Stimulated activated CD8-positive, alpha-beta memory T cell treated with anti-CD3 and anti-CD28 coated beads, Interleukin-7, amount 100 ng/mL, for 4 hours (primary cell): ENCODE results near the gene METTL24.

ENCODE experiments used
- DNase-seq, 2 donors: peaks; one replicate each; pipeline ENCODE4 v3.0.0-alpha.2; 2020; ENCODE audit warnings: low read depth in 2 of 2

Gene METTL24, protein sequence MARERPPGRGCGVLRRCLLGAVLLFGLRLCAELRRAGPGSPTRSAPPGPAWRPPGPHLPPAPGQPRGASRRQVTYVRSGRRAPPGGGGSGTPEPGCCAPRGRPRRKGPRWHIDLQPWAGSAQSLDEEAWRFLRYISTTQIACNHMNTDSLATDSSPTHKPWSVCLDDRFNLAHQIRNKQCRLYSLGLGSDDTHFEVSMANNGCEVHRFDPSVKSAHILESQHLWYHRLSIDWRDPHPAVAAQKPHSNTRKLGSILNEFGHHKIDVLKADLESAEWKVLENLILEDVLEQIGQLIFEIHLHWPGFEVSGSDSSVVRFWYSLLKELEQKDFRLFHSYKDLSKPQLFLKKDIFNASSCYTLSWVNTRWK

DNA sequence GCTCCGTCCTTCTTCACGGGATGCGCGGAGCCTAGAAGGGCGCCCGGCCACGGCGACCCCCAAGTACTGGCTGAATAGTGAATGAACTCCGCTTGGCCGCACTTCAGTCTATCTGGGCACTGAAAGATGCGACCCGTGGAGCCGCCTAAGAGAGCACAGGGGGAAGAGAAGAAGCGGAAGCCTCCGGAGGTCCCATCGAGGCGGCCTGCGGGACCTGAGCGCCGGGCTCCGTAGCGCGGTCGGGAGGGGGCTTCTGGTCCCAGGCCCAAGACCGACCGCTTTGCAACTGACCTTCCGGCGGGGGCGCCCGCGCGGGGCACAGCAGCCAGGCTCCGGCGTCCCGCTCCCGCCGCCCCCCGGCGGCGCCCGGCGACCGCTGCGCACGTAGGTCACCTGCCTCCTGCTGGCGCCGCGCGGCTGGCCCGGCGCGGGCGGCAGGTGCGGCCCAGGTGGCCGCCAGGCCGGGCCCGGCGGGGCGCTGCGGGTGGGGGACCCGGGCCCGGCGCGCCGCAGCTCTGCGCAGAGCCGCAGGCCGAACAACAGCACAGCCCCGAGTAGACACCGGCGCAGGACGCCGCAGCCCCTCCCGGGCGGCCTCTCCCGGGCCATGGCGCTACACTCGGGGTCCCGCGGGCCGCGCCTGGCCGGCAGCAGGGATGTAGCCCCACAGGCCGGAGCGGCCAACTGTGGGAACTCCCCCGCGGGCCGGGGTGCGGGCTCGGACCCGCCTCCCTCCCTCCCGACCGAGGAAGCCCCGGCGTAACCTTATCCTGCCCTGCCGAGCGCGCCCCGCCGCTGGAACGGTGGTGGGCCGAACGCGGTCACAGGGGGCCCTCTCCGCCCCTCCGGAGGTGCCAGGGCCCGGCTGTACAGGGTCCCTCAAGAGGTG lies at the start of gene METTL24:
Gene METTL24, minus strand, starts transcription at position 686 of the 889 bp plus-strand sequence. Its CDS starts 77 bp downstream, at position 609.
- peak in 1 of 2 donors; percentile 14 for DNase-seq

GRCh38 chr6:110404607-110405006 lies 46.5 kb upstream of the METTL24 start:
- no peak for DNase-seq

DNA sequence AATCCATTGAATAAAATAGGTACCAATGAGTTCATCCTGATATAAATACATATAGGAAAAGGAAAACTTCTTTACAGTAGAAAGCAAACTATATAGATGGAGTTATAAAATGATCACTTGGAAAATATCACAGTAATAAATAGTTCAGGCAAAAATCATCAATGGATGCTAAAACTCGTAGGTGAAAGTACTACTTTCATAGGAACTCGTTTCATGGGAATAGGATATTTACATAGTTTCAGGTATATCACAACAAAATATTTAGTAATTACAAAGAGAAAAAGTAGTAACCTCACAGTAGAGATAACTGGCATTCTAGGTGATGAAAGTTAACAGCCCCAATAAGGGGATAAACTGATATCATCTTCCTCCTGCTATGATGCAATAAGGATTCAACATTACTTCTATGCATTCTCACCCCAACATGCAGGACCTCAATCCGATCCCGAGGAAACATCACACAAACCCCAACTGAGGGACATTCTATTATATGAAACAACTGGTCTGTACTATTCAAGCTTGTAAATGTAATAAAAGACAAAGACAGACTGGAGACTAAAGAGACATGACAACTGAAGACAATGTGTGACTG lies 43.5 kb upstream of the METTL24 start:
- no peak for DNase-seq

DNA sequence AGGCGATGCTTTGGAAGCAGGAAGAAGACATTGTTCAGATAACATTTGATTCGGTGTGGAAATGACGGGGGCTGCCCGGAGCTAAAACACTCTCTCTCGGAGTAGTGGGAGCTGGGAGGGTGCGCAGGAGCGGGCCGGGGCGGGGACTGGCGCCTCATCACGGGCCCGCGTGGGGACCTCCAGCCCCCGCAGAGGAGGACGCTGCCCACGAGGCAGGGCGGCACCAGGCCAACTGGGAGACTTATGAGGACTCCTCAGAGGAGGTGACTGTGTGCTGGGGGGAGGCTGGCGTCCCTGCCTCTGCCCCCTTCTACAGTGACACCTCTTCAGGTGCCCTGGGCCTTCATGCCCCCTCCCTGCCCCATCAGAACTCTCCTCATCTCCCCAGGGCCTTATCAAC lies 42.1 kb upstream of the METTL24 start:
- no peak for DNase-seq

DNA sequence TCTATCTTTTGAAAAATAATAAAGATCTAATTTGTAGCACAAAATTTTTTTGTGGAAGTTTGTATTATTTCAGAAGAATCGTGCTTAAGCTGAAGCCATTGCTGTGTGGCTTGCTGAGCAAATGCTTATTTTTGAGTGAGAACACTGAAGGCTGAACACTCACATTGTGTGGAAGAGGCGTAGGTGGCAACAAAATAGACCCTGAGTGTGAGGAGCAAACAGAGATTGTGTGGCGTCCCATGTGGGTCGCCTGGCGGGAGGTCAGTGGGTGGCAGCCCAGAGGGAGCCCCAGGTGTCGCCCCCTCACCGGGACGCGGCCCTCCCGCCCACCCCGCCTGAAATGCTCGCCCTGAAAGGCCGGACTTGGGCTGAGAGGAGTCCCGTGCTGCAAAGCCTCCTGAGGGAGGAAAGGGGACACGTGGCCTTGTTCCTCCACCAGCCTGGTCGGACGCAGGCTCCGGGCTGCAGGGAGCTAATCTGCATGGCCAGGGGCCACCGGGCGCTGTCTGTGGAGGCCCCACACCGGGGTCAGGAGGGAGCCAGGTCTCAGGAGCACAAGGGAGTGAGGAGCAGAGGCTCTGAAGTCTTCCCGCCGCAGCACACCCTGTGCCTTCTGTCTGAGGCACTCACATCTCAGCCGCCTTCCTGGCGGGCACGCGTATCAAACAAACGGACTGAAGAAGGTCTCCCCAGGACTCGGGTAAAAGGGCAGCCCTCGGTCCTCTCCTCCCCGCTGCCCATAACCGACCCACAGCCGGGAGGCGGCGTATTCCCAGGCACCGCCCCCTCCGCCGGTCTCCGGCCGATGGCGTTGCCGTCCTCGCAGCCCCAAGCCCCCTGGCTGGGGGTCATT lies 41.3 kb upstream of the METTL24 start:
- no peak for DNase-seq

- no peak for DNase-seq
Measured at GRCh38 chr6:110398778-110399177, 40.6 kb upstream of the METTL24 start.

DNA sequence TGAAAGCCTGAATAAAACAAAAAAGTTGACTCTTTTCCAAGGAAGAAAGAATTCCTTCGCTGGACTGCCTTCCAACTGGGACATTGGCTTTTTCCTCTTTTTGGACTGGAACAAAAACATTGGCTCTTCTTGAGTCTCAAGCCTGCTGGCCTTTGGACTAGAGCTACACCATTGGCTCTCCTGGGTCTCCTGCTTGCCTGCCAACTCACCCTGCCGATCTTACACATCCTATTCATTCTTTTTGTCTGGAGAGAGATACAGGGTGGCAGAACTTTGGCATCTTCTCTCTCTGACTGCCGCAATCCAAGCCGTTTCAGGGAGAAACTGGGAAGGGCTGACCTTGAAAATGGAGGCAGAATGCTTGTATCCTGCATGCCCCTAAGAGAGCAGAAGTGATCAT lies 37.1 kb upstream of the METTL24 start:
- no peak for DNase-seq

- DNase-seq: no peak
Measured at GRCh38 chr6:110394409-110394808, 36.3 kb upstream of the METTL24 start.

DNA sequence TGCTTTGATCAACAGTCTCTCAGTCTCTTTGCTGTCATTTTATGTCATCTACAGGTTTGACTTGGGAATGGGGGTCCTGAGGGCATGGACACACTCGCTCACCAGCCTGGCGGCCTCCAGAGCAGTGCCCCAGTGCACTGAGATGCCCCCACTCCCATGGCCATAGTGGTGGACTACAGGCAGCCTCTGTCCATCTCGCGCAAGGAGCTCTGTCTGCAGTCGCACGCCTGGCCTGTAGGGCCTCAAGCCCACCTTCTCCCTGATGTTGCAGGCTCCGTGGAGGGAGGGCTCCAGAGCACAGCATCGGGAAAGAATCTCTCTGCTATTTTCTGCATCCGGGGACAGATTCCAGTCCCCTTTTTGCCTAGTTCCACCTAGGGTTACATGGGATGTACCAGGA lies 34.6 kb upstream of the METTL24 start:
- no peak for DNase-seq

GRCh38 chr6:110390404-110390803 lies 32.3 kb upstream of the METTL24 start:
- no peak for DNase-seq

DNA sequence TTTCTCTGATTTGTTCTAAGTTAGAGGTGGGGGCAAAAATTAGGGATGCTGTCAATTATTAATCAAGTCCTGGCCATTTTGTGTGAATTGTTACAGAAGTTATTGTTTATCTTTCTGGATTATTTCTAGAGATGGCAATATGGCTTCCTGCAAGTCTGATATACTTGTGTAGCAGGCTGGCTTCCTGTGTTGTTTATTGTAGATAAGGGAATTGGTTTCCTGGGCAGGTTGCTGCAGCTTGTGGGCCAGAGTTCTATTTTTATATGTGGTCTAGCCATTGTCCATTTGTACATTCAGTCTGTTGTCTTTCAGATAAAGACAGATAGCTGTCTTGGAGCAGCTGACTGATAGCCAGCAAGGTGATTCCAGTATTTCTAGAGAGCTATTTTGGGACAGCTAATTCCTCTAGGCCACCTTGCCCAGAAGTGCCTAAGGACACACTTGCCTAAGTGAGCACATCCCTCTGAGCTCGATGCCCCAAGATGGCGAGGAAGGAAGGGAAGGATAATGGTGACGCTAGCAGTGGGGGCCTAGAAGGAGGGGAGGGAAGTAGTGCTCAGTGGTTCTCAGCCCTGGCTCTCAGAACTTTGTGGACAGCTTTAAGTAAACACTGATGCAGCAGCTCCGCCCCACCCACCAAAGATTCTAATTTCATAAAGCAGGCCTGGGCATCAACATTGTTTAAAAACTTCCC lies 31.7 kb upstream of the METTL24 start:
- DNase-seq: no peak

- DNase-seq: no peak
Measured at GRCh38 chr6:110387986-110388385, 29.8 kb upstream of the METTL24 start.

GRCh38 chr6:110385458-110385863 lies 27.3 kb upstream of the METTL24 start:
- DNase-seq: no peak

DNA sequence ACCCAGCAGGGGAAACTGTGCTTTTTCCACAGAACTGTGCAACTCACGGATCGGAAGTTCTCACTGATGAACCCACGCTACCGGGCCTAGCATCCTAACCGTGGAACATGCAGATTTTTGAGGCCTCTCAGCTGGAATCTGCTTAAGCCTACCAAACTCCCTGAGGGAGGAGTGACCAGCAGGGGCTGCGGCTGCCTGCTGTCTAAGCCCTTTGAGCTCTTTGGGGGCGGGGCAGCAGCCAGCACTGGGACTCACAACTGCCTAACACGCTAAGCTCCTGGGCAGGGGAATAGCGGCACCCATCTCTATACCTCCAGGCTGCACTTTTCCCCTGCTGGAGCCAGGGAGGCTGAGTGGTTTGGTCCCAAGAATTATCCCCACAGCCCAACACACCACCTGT lies 20.4 kb upstream of the METTL24 start:
- no peak for DNase-seq

- DNase-seq: no peak
Measured at GRCh38 chr6:110369066-110369465, 10.9 kb upstream of the METTL24 start.

DNA sequence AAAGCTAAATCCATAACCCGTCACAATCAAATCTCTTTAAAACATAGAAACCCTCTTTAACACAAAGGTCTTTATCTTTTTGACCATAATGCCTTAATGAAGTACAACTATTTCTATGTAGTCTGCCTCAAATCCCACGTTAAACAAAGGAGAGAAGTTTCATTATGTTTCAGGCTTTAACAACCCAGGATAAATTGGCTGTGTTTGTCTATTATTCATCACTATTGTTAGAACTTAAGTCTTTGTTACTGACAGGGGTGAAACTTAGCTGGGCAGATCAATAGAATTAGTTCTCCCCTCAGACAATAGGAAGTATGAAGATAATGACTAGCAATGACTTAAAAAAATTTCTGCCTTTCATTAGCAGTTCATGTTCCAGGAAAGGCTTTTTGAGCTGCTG lies 10.1 kb upstream of the METTL24 start:
- DNase-seq: no peak

- no peak for DNase-seq
Measured at GRCh38 chr6:110367825-110368224, 9.7 kb upstream of the METTL24 start.

GRCh38 chr6:110366975-110367374 lies 8.8 kb upstream of the METTL24 start:
- DNase-seq: no peak

GRCh38 chr6:110366256-110366655 lies 8.1 kb upstream of the METTL24 start:
- DNase-seq: no peak

DNA sequence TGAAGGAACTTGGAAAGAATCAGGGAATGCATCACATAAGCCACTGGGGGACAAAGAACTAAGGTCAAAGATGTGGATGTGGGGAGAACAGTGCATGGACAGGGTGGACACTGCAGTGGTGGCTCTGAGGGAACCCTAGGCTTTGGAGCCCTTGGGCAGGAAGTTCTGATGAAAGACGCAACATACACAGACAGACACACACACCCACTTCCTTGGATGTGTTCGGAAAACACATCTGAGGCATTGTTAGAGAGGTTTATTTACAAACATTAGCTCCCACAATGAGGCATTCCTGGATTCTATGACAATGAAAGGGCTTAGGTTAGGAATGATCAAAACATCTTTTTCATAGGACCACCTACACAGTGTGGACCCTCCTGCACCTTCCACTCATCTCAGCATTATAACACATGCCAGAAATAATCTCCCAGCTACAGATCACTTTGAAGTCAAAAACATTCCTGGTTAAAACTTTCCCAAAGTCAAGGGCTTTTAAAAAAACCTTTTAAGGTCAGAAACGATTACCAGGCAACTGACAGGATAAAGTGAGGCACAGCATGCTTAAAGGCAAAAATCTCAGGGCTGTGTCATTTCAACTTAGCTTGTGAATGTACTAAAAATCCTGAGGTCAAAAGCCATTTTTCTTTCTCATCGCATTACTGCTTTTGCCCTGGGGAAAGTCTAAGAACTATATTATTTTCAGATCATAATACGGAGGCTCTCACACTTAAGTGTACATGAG lies 6.4 kb upstream of the METTL24 start:
- DNase-seq: no peak
